ENCODE measurements around the gene NLRP5.

GRCh38 chr19:56096665-56097064 is 110.1 kb downstream of the NLRP5 start:
- TF ChIP-seq POLR2A (IDR thresholded peaks at IDR 0.05) (no peak), CTCF (IDR thresholded peaks at IDR 0.05) (no peak), POLR2AphosphoS5 (IDR thresholded peaks at IDR 0.05; ENCODE audit: insufficient read depth in 1 of 2, low read depth in 1 of 2) (no peak)

All from vagina (tissue), 2 donors.